HG02981 (cell line): ENCODE measurements around the gene EDNRA.

Experiments used
- ATAC-seq: cut with Tn5 transposase; IDR thresholded peaks from one replicate; pipeline ENCODE4 v1.9.1; 2021; ENCODE audit warnings: mild to moderate bottlenecking, moderate library complexity; ENCODE audit not compliant: unreplicated experiment

EDNRA gene

GRCh38 chr4:147496500-147496899 lies 15.6 kb downstream of the EDNRA start:
- ATAC-seq, result no peak

- no peak for ATAC-seq
These were observed 17.2 kb downstream of the EDNRA start for GRCh38 chr4:147498031-147498660.

- no peak for ATAC-seq
These were observed 27.4 kb downstream of the EDNRA start for GRCh38 chr4:147508346-147508745.

GRCh38 chr4:147509386-147509785 lies 28.5 kb downstream of the EDNRA start:
- no peak for ATAC-seq

GRCh38 chr4:147510962-147511668 lies 30.2 kb downstream of the EDNRA start:
- ATAC-seq, result no peak

- no peak for ATAC-seq
These were observed 32.2 kb downstream of the EDNRA start for GRCh38 chr4:147513091-147513490.

GRCh38 chr4:147513952-147514351 lies 33.1 kb downstream of the EDNRA start:
- ATAC-seq, result no peak

- ATAC-seq, result no peak
These were observed 34.5 kb downstream of the EDNRA start for GRCh38 chr4:147515220-147515936.

GRCh38 chr4:147516133-147516532 lies 35.2 kb downstream of the EDNRA start:
- ATAC-seq, result no peak

GRCh38 chr4:147518086-147518485 lies 37.2 kb downstream of the EDNRA start:
- ATAC-seq, result no peak

GRCh38 chr4:147518846-147519767 lies 38.2 kb downstream of the EDNRA start:
- ATAC-seq, result peak; percentile 91

- no peak for ATAC-seq
These were observed 43.7 kb downstream of the EDNRA start for GRCh38 chr4:147524601-147525000.

GRCh38 chr4:147525494-147526271 lies 44.8 kb downstream of the EDNRA start:
- ATAC-seq, result no peak

- no peak for ATAC-seq
These were observed 45.4 kb downstream of the EDNRA start for GRCh38 chr4:147526272-147526654.

- ATAC-seq, result no peak
These were observed 47.2 kb downstream of the EDNRA start for GRCh38 chr4:147528054-147528453.

GRCh38 chr4:147530134-147530533 lies 49.2 kb downstream of the EDNRA start:
- ATAC-seq, result no peak

- ATAC-seq, result no peak
These were observed 49.8 kb downstream of the EDNRA start for GRCh38 chr4:147530723-147531122.

- ATAC-seq, result no peak
These were observed 52.0 kb downstream of the EDNRA start for GRCh38 chr4:147532896-147533295.

GRCh38 chr4:147533331-147533730 lies 52.4 kb downstream of the EDNRA start:
- no peak for ATAC-seq

- ATAC-seq, result no peak
These were observed 54.2 kb downstream of the EDNRA start for GRCh38 chr4:147535124-147535523.
